Type B pancreatic cell (in vitro differentiated cells): ENCODE results near the gene IGF1. TPM values are rescaled to one million over a fixed set of nuclear protein-coding genes. Genes with fewer than 3 reads are reported as not detected.

Experiments used
- DNase-seq: peaks from one replicate; pipeline ENCODE4 v3.0.0; 2021; ENCODE audit warnings: mixed read lengths; ENCODE audit not compliant: unreplicated experiment; ENCODE audit errors: extremely low spot score
- H3K27ac Mint-ChIP-seq: 2 replicates; pipeline ENCODE4 v1.8.0; 2021; ENCODE audit warnings: mild to moderate bottlenecking, mixed read lengths
- H3K27me3 Mint-ChIP-seq: 2 replicates; pipeline ENCODE4 v1.8.0; 2021; ENCODE audit warnings: mixed read lengths
- H3K36me3 Mint-ChIP-seq: 2 replicates; pipeline ENCODE4 v1.8.0; 2021; ENCODE audit warnings: mixed read lengths
- H3K4me1 Mint-ChIP-seq: one replicate; pipeline ENCODE4 v1.8.0; 2021; ENCODE audit warnings: mixed read lengths; ENCODE audit not compliant: unreplicated experiment
- H3K4me3 Mint-ChIP-seq: 2 replicates; pipeline ENCODE4 v1.8.0; 2021; ENCODE audit warnings: mild to moderate bottlenecking, mixed read lengths
- H3K9me3 Mint-ChIP-seq: 2 replicates; pipeline ENCODE4 v1.8.0; 2021; ENCODE audit warnings: mixed read lengths
- total RNA-seq: library from RNA; stranded (reverse); gene quantifications from 2 replicates; pipeline ENCODE4 v1.2.1, GENCODE V29; 2021; ENCODE audit warnings: low replicate concordance
- TF ChIP-seq, protein P1 (sequence below): fragments of 200-600 bp; sonication (generic); conservative IDR thresholded peaks from 2 replicates; pipeline ENCODE4 v1.5.0; 2021; ENCODE audit warnings: antibody characterized with exemption, mild to moderate bottlenecking

Gene IGF1
- total RNA-seq, 1 donor from 2014 or later, result 16.1 TPM

DNA sequence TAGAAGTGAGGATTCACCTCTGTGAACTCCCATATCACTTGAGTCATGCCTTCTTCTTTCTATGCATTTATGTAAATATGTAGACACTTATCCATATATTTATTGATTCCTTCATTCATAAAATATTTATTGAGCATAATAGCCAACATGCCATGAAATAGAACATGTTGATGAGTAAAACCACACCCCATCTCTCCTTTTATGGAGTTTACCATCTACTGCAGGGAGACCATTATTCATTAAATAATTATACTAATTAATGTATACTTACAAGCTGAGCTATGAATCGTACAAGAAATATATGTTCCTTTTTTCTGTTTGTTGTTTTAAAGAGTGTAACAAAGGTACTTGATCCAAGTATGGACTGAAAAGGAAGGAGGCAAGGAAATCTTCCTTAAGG, 17.4 kb upstream of the IGF1 start:
- H3K27me3 Mint-ChIP-seq, result no peaks in the 10 kb centered on the region
- peaks cover 5% of the 10 kb centered on the region for H3K4me1 Mint-ChIP-seq
- H3K4me3 Mint-ChIP-seq, result no peak overlapping the region
- TF ChIP-seq, protein P1, sequence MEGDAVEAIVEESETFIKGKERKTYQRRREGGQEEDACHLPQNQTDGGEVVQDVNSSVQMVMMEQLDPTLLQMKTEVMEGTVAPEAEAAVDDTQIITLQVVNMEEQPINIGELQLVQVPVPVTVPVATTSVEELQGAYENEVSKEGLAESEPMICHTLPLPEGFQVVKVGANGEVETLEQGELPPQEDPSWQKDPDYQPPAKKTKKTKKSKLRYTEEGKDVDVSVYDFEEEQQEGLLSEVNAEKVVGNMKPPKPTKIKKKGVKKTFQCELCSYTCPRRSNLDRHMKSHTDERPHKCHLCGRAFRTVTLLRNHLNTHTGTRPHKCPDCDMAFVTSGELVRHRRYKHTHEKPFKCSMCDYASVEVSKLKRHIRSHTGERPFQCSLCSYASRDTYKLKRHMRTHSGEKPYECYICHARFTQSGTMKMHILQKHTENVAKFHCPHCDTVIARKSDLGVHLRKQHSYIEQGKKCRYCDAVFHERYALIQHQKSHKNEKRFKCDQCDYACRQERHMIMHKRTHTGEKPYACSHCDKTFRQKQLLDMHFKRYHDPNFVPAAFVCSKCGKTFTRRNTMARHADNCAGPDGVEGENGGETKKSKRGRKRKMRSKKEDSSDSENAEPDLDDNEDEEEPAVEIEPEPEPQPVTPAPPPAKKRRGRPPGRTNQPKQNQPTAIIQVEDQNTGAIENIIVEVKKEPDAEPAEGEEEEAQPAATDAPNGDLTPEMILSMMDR, result no peak
- H3K9me3 Mint-ChIP-seq, result peaks cover 9% of the 10 kb centered on the region
- DNase-seq, result no peak
- H3K27ac Mint-ChIP-seq, result no peak overlapping the region
- no peaks in the 10 kb centered on the region for H3K36me3 Mint-ChIP-seq

DNA sequence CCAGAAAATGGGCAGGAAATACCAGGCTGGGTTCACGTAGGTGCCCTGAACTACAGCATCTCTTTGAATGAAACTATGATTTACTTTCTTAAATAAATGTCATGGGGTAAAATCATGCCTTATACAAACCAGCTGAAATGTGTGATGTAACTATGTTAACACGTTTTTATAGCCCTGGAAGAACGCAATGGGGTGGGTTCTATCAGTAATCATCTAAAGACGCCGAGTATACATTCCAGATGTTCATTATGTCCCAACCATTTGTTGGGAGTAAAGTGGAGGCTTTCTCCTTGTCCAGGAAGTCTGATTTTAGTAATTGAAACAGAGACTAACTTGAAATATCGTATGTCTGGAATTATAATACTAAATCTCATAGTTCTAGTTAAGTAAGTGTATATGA, 16.2 kb upstream of the IGF1 start:
- H3K27me3 Mint-ChIP-seq, result peaks cover 3% of the 10 kb centered on the region
- no peak for DNase-seq
- no peak overlapping the region for H3K4me3 Mint-ChIP-seq
- no peaks in the 10 kb centered on the region for H3K4me1 Mint-ChIP-seq
- H3K27ac Mint-ChIP-seq, result no peak overlapping the region
- TF ChIP-seq, protein P1, result no peak
- H3K36me3 Mint-ChIP-seq, result no peaks in the 10 kb centered on the region
- H3K9me3 Mint-ChIP-seq, result peaks cover 10% of the 10 kb centered on the region

DNA sequence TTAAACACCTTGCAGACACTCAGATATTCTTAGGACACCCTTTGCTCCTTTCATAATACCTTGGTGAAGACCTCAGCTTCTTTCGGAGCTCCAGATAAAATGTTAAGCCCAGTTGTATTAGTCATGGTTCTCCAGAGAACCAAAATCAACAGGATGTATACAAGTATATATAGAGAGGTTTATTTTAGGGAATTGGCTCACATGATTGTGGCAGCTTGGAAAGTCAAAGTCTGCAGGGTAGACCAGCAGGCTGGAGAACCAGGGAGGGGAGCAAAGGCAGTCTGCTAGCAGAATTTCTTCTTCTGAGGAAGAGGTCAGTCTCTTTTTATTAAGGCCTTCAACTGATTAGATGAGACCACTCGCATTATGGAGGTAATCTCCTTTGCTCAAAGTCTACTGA, 6.9 kb upstream of the IGF1 start:
- no peaks in the 10 kb centered on the region for H3K36me3 Mint-ChIP-seq
- peaks cover 2% of the 10 kb centered on the region for H3K27me3 Mint-ChIP-seq
- no peak overlapping the region for H3K27ac Mint-ChIP-seq
- no peak for DNase-seq
- H3K4me1 Mint-ChIP-seq, result peaks cover 8% of the 10 kb centered on the region
- TF ChIP-seq, protein P1, result no peak
- no peaks in the 10 kb centered on the region for H3K9me3 Mint-ChIP-seq
- no peak overlapping the region for H3K4me3 Mint-ChIP-seq

DNA sequence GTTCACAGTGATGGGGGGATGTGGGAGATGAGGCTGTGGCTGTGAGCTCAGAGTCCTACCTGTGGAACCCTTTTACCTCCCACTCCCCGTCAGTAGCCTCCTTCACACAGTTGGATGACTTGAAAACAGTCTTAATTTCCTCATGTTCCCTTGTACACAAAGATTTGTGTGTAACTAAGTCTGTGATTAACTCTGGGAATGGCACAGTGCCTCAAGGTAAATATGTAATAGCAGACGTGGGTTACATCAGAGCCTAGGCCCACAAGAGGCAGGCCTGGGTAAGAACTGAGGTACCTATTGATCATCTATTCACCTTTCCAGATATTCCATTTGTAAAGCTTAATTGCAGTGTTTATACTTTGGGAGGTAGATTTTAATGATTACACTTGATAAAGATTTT, 5.8 kb upstream of the IGF1 start:
- Mint-ChIP-seq H3K4me3 (no peak overlapping the region), H3K9me3 (no peaks in the 10 kb centered on the region), H3K36me3 (no peaks in the 10 kb centered on the region), H3K27me3 (no peaks in the 10 kb centered on the region), H3K27ac (no peak overlapping the region), H3K4me1 (peaks cover 8% of the 10 kb centered on the region)
- TF ChIP-seq, protein P1, result no peak
- no peak for DNase-seq

DNA sequence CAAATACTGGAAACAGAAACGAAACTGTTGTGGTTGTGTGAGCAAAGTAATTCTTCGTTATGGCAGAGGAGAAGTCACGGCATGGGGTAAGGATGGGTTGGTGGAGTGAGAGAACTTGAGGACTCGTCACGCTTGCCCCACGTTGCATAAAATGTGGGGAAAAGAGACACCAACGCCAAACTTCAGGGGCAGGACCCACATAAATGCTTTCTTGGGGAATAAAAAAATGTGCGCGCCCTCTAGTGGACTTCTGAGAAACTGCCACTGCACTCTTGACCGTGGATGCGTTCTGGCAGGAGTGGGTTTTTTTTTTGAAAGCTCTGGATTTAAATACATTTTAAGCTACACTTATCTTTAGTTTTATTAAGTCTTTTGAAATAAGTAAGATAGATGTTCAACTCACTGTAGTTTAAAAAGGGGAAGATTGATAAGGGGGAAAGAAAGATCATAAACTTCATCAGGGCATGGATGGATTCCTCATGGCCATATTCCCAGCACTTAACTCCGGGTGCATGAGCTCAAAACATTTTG, 4.1 kb upstream of the IGF1 start:
- DNase-seq, result no peak
- H3K36me3 Mint-ChIP-seq, result no peaks in the 10 kb centered on the region
- no peaks in the 10 kb centered on the region for H3K27me3 Mint-ChIP-seq
- peak overlapping the region; percentile 10 for H3K4me3 Mint-ChIP-seq
- TF ChIP-seq, protein P1, result peak; percentile 95
- peaks cover 8% of the 10 kb centered on the region for H3K4me1 Mint-ChIP-seq
- no peaks in the 10 kb centered on the region for H3K9me3 Mint-ChIP-seq
- peak overlapping the region; percentile 24 for H3K27ac Mint-ChIP-seq

DNA sequence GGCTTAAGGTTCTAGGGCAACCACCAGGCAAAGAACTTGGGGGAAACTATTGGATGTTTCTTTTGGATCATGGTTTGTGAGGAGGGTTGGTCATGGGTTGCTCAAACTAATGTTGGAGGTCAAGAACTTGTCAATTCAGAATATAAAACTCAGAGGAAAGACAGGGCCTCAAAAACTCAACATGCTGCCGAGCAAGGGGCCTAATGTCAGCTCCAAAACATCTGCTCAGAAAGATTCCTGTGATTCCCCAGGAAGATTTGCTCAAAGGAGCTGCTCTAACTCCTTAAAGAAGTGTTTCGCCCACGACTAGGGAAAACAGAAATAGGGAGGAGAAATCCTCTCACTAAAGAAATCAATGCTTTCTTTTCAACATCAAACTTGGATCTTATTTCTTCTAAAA, 3.7 kb upstream of the IGF1 start:
- H3K27ac Mint-ChIP-seq, result no peak overlapping the region
- DNase-seq, result no peak
- no peaks in the 10 kb centered on the region for H3K36me3 Mint-ChIP-seq
- TF ChIP-seq, protein P1, result no peak
- H3K9me3 Mint-ChIP-seq, result no peaks in the 10 kb centered on the region
- H3K4me1 Mint-ChIP-seq, result peaks cover 8% of the 10 kb centered on the region
- no peak overlapping the region for H3K4me3 Mint-ChIP-seq
- H3K27me3 Mint-ChIP-seq, result no peaks in the 10 kb centered on the region
